Transverse colon (tissue), 4 donors: Measurements from ENCODE around the gene ATF3. TPM values are rescaled to one million over a fixed set of nuclear protein-coding genes. Genes with fewer than 3 reads are reported as not detected.

Source experiments
- DNase-seq: peaks from one replicate; pipeline ENCODE4 v3.0.0-alpha.2; 2019
- H3K27ac ChIP-seq, 4 donors: fragments of 200-600 bp; sonication (generic); 2 replicates each; pipeline ENCODE4 v1.5.1; 2016 to 2018; ENCODE audit warnings: inconsistent platforms in 4 of 4
- H3K27me3 ChIP-seq: fragments of 200-600 bp; sonication (generic); 2 replicates; pipeline ENCODE4 v1.5.1; 2017; ENCODE audit warnings: inconsistent platforms
- H3K36me3 ChIP-seq, 4 donors: fragments of 200-600 bp; sonication (generic); 2 replicates each; pipeline ENCODE4 v1.5.1; 2017 to 2019; ENCODE audit warnings: inconsistent platforms in 4 of 4
- H3K4me1 ChIP-seq, 4 donors: fragments of 200-600 bp; sonication (generic); 2 replicates each; pipeline ENCODE4 v1.5.1; 2017 to 2020; ENCODE audit warnings: inconsistent platforms in 4 of 4
- H3K4me3 ChIP-seq, 4 donors: fragments of 200-600 bp; sonication (generic); 1 replicate in 1 of 4; 2 replicates in 3 of 4; pipeline versions ENCODE4 v1.5.1 to v1.6.1; 2017 to 2019; ENCODE audit warnings: inconsistent platforms in 4 of 4
- H3K9me3 ChIP-seq, 2 donors: fragments of 200-600 bp; sonication (generic); 2 replicates each; pipeline ENCODE4 v1.5.1; 2017 to 2019; ENCODE audit warnings: inconsistent platforms in 2 of 2
- EP300 ChIP-seq: sonication (generic); formaldehyde crosslinking; IDR thresholded peaks from one replicate; pipeline ENCODE4 v1.6.1; 2017; ENCODE audit warnings: antibody characterized with exemption, low read depth
- POLR2A ChIP-seq: fragments of 450-650 bp; IDR thresholded peaks from one replicate; pipeline ENCODE4 v1.6.1; 2016; ENCODE audit warnings: antibody characterized with exemption, mild to moderate bottlenecking, moderate library complexity
- POLR2AphosphoS5 ChIP-seq, 3 donors: sonication (generic); formaldehyde crosslinking; IDR thresholded peaks; one replicate each; pipeline ENCODE4 v1.6.1; 2016; ENCODE audit warnings: antibody characterized with exemption in 3 of 3
- WGBS, 2 donors: methylation state at CpG; one replicate each; pipeline ENCODE4 v1.1.5; 2018; ENCODE audit warnings: low coverage in 1 of 2; 5-methylcytosine and 5-hydroxymethylcytosine counted together
- in situ Hi-C, 4 donors: fragments of 200-750 bp; cut with MboI; loops; one replicate each; pipeline versions ENCODE4 v1.15.0 to v1.15.1; 2017; ENCODE audit warnings: low sequenced_read_pairs in 3 of 4, low pct_ligation_motif_present in 1 of 4, low pct_unique_long_range_greater_than_20kb in 1 of 4
- intact Hi-C: fragments of 100-400 bp; cut with DNase I; formaldehyde crosslinking; loops from one replicate; pipeline ENCODE4 v1.15.1; 2023; ENCODE audit warnings: low total_unique reads
- total RNA-seq, 4 donors: library from RNA; depleted of rRNA; stranded (reverse); fragments of >200 nt; gene quantifications; one replicate each; pipeline ENCODE4 v1.1.0, GENCODE V29; 2016
- TF ChIP-seq, protein P1 (sequence below), 5 experiments: fragments of 200-600 bp in 3 of 5; fragments of 450-650 bp in 2 of 5; sonication (generic) in 3 of 5; IDR thresholded peaks; 1 replicate in 2 of 5; 2 replicates in 3 of 5; pipeline ENCODE4 v1.5.1; 2016 to 2017; ENCODE audit warnings: antibody characterized with exemption in 5 of 5, inconsistent platforms in 3 of 5, mild to moderate bottlenecking in 2 of 5, moderate library complexity in 1 of 5

ATF3 gene, protein sequence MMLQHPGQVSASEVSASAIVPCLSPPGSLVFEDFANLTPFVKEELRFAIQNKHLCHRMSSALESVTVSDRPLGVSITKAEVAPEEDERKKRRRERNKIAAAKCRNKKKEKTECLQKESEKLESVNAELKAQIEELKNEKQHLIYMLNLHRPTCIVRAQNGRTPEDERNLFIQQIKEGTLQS
- 10 to 100 TPM in 3 of 4 donors, 1 to 10 TPM in 1; 7.8 to 84.8 (median 46.1) TPM for total RNA-seq

- Histone ChIP-seq H3K9me3 (no peaks in the 10 kb centered on the region), H3K4me3 (peak within 1 kb of the TSS; percentile 61 to 87 (median 79)), H3K27ac (peak within 1 kb of the TSS; percentile 96 to 99 (median 98)), H3K36me3 (no peaks in the 10 kb centered on the region), H3K4me1 (peaks cover 0 to 37% (median 34%) of the 10 kb centered on the region in 4 donors), H3K27me3 (peaks cover 42% of the 10 kb centered on the region)
- peak; percentile 99 for DNase-seq
- in situ Hi-C loops (no loop called here), intact Hi-C loops (loop anchor here (2.0 kb wide), 1 partner anchor 50 kb away; no protein-coding TSS in a partner anchor)
- TF ChIP-seq EP300 (peak; percentile 48), POLR2A (peak; percentile 100), POLR2AphosphoS5 (IDR thresholded peaks at IDR 0.05) (peak; percentile 99 to 100 (median 100))
- TF ChIP-seq, protein P1, sequence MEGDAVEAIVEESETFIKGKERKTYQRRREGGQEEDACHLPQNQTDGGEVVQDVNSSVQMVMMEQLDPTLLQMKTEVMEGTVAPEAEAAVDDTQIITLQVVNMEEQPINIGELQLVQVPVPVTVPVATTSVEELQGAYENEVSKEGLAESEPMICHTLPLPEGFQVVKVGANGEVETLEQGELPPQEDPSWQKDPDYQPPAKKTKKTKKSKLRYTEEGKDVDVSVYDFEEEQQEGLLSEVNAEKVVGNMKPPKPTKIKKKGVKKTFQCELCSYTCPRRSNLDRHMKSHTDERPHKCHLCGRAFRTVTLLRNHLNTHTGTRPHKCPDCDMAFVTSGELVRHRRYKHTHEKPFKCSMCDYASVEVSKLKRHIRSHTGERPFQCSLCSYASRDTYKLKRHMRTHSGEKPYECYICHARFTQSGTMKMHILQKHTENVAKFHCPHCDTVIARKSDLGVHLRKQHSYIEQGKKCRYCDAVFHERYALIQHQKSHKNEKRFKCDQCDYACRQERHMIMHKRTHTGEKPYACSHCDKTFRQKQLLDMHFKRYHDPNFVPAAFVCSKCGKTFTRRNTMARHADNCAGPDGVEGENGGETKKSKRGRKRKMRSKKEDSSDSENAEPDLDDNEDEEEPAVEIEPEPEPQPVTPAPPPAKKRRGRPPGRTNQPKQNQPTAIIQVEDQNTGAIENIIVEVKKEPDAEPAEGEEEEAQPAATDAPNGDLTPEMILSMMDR (IDR thresholded peaks at IDR 0.05): no peak
- WGBS, 2 donors: 0% methylated on average over 16 of the region's 54 CpGs; no CpG with 5 or more reads in 1 of the 2 donors
Observed at GRCh38 chr1:212608392-212608958, at the start of gene ATF3. Gene ATF3, plus strand, starts transcription at chr1:212608761. Its CDS starts 6,261 bp downstream, at chr1:212615022.

GRCh38 chr1:212559929-212560328 lies 48.6 kb upstream of the ATF3 start:
- no peaks in the 10 kb centered on the region for H3K36me3 ChIP-seq
- no peak for TF ChIP-seq EP300
- no peak for TF ChIP-seq POLR2AphosphoS5 (IDR thresholded peaks at IDR 0.05)
- TF ChIP-seq POLR2A: no peak
- TF ChIP-seq, protein P1 (IDR thresholded peaks at IDR 0.05): no peak
- H3K27me3 ChIP-seq: no peaks in the 10 kb centered on the region
- no peaks in the 10 kb centered on the region for H3K9me3 ChIP-seq
- 82 to 93% methylated on average over 2 to 11 of the region's 11 CpGs for WGBS, 2 donors
- DNase-seq: no peak
- H3K4me3 ChIP-seq: no peak overlapping the region
- intact Hi-C loops: loop anchor here (2.0 to 5.0 kb wide), 2 partner anchors 49 to 88 kb away; partner anchors contain the start of gene ATF3
- H3K4me1 ChIP-seq: peaks cover 0 to 15% (median 11%) of the 10 kb centered on the region in 4 donors
- in situ Hi-C loops: loop anchor here in 1 of 4 donors (10.0 kb wide), 1 partner anchor 75 kb away; no protein-coding TSS in a partner anchor
- H3K27ac ChIP-seq: peak overlapping the region; percentile 93 to 99 (median 96)

DNA sequence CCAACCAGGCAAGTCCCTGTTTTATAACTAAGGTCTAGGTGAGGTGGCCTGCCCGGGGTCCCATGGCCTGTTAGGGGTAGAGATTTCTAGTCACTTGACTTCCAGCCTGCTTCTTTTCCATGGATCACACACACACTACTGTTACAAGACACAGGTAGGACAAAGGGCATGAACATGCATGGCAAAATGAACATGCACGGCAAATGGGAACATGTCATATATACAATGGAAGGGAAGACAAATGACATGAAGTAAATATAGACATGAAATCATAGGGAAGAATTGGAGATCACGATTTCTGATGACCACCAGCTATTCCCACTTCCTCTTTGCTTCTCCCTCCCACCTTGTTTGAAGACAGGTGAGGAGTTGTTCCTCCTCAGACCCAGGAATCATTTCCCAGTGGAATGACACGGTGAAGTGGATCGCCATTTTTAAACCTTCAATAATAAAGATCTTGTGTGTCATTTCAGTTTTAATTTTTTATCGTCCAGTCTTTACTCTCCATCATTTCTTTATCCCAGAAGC lies 47.6 kb upstream of the ATF3 start:
- no peaks in the 10 kb centered on the region for H3K36me3 ChIP-seq
- WGBS, 2 donors: 81 to 83% methylated on average over 5 to 6 of the region's 6 CpGs
- no peak overlapping the region for H3K4me3 ChIP-seq
- in situ Hi-C loops: loop anchor here in 1 of 4 donors (10.0 kb wide), 1 partner anchor 76 kb away; no protein-coding TSS in a partner anchor
- TF ChIP-seq, protein P1 (IDR thresholded peaks at IDR 0.05): no peak
- TF ChIP-seq POLR2A: no peak
- TF ChIP-seq POLR2AphosphoS5 (IDR thresholded peaks at IDR 0.05): no peak
- TF ChIP-seq EP300: no peak
- DNase-seq: no peak
- H3K4me1 ChIP-seq: peaks cover 0 to 15% (median 11%) of the 10 kb centered on the region in 4 donors
- no peaks in the 10 kb centered on the region for H3K27me3 ChIP-seq
- peak overlapping the region; percentile 33 to 99 (median 96) for H3K27ac ChIP-seq
- H3K9me3 ChIP-seq: no peaks in the 10 kb centered on the region
- intact Hi-C loops: loop anchor here (5.0 kb wide), 1 partner anchor 89 kb away; no protein-coding TSS in a partner anchor

DNA sequence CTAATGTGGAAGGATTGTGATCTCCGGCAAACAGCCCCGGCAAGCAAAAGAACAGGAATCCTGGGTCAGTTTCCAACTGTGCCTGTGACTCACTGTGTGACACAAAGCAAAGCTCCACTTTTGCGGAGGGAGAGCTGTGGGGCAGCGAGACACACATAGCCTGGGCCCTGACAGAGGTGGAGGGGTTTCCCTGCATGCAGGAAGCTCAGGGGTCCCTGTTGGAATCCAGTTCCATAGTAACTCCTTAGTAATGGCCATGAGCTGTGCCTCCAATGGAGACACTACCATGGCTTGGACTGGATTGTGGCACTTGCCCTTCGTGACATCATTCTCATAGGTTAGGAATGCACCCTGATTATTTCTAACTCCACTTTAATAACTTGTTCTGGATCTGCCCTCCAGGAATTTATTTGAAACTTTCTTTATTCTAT lies 47.0 kb upstream of the ATF3 start:
- 55 to 82% methylated on average over 3 to 5 of the region's 5 CpGs for WGBS, 2 donors
- H3K36me3 ChIP-seq: no peaks in the 10 kb centered on the region
- H3K27me3 ChIP-seq: no peaks in the 10 kb centered on the region
- no peak overlapping the region for H3K4me3 ChIP-seq
- peaks cover 0 to 15% (median 11%) of the 10 kb centered on the region in 4 donors for H3K4me1 ChIP-seq
- in situ Hi-C loops (loop anchor here in 1 of 4 donors (10.0 kb wide), 1 partner anchor 77 kb away; no protein-coding TSS in a partner anchor), intact Hi-C loops (loop anchor here (5.0 kb wide), 1 partner anchor 89 kb away; no protein-coding TSS in a partner anchor)
- peak overlapping the region; percentile 7 to 97 (median 64) for H3K27ac ChIP-seq
- no peak for DNase-seq
- H3K9me3 ChIP-seq: no peaks in the 10 kb centered on the region
- TF ChIP-seq POLR2A (no peak), POLR2AphosphoS5 (IDR thresholded peaks at IDR 0.05) (no peak)
